Natural killer cell (primary cell): ENCODE data around the gene HAGH. TPM values are rescaled to one million over a fixed set of nuclear protein-coding genes. Genes with fewer than 3 reads are reported as not detected.

Experiments used
- ATAC-seq, 3 donors: fragments of 150-1000 bp in 2 of 3; fragments of 200-7000 bp in 1 of 3; cut with Tn5 transposase; 1 replicate in 1 of 3; 2 replicates in 2 of 3; pipeline ENCODE4 v1.10.0; 2021; ENCODE audit warnings: mild to moderate bottlenecking in 2 of 3, moderate library complexity in 2 of 3
- DNase-seq, 2 donors: peaks; one replicate each; pipeline versions ENCODE4 v3.0.0 to v3.0.0-alpha.2; 2013 to 2021; ENCODE audit warnings: mixed read lengths in 1 of 2
- H3K27ac ChIP-seq: one replicate; pipeline ENCODE4 v1.5.1; 2013; ENCODE audit warnings: mild to moderate bottlenecking, low read length
- H3K27me3 ChIP-seq: one replicate; pipeline ENCODE4 v1.6.1; 2013; ENCODE audit warnings: low read length; ENCODE audit not compliant: control insufficient read depth, insufficient read depth
- H3K36me3 ChIP-seq: one replicate; pipeline ENCODE4 v1.6.1; 2013; ENCODE audit warnings: low read length; ENCODE audit not compliant: control insufficient read depth, insufficient read depth
- H3K4me1 ChIP-seq: one replicate; pipeline ENCODE4 v1.6.1; 2013; ENCODE audit warnings: low read length; ENCODE audit not compliant: control insufficient read depth, insufficient read depth
- H3K4me3 ChIP-seq: one replicate; pipeline ENCODE4 v1.5.1; 2013; ENCODE audit warnings: low read length
- H3K9me3 ChIP-seq: one replicate; pipeline ENCODE4 v1.6.1; 2013; ENCODE audit warnings: low read length; ENCODE audit not compliant: control insufficient read depth, insufficient read depth
- H3K27ac Mint-ChIP-seq, 2 donors: one replicate each; pipeline ENCODE4 v1.8.0; 2022; ENCODE audit warnings: mild to moderate bottlenecking in 2 of 2, mixed read lengths in 2 of 2, moderate library complexity in 1 of 2
- H3K27me3 Mint-ChIP-seq, 2 donors: one replicate each; pipeline ENCODE4 v1.8.0; 2022; ENCODE audit warnings: low read depth in 2 of 2, mixed read lengths in 2 of 2
- H3K36me3 Mint-ChIP-seq: one replicate; pipeline ENCODE4 v1.8.0; 2022; ENCODE audit warnings: mixed read lengths
- H3K4me1 Mint-ChIP-seq, 2 donors: one replicate each; pipeline ENCODE4 v1.8.0; 2022; ENCODE audit warnings: mixed read lengths in 2 of 2
- H3K4me3 Mint-ChIP-seq: one replicate; pipeline ENCODE4 v1.8.0; 2022; ENCODE audit warnings: mild to moderate bottlenecking, moderate library complexity, mixed read lengths
- H3K9me3 Mint-ChIP-seq, 2 donors: one replicate each; pipeline ENCODE4 v1.8.0; 2022; ENCODE audit warnings: mixed read lengths in 2 of 2
- WGBS: methylation state at CpG from one replicate; pipeline ENCODE4 v1.1.7; 2013; ENCODE audit warnings: missing lambda C conversion rate; ENCODE audit not compliant: insufficient coverage; 5-methylcytosine and 5-hydroxymethylcytosine counted together
- intact Hi-C: fragments of 100-400 bp; cut with micrococcal nuclease; formaldehyde crosslinking; loops from one replicate; pipeline ENCODE4 v1.14.2; 2022
- total RNA-seq, 4 donors: library from RNA; stranded (reverse); fragments of 120-200 nt in 1 of 4; gene quantifications; one replicate each; pipeline versions ENCODE4 v1.2.3 to v1.2.4, GENCODE V29; 2013 to 2022
- TF ChIP-seq, protein P1 (sequence below): fragments of 200-600 bp; IDR thresholded peaks from one replicate; pipeline ENCODE4 v1.8.0; 2022; ENCODE audit warnings: antibody characterized with exemption

Gene HAGH
- total RNA-seq, 3 donors from 2014 or later (not counting 1 experiment from before 2014, with no cell fraction given), result 27.8 to 38.4 (median 37.5) TPM

DNA sequence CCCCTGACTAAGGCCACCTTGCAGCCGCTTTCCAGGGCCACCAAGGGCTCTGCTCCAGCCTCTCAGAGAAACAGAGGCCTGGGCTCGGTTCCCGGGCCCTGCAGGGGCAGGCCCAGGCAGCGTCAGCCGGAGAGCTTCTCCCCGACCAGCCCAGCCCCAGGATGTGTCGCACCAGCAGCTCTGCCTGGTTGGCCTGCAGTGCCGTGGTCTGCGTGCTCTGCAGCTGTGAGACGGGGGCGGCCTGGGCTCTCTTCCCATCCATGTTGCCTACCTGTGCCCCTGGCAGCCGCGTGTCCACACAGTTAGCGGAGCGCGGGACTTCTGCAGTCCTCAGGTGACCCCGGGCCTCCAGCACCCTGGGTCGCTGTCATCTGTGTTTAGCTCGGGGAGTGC, 37.9 kb downstream of the HAGH start:
- ATAC-seq (no peak), DNase-seq (no peak)
- Histone ChIP-seq H3K4me1 (peaks cover 15% of the 10 kb centered on the region), H3K27ac (no peak overlapping the region), H3K9me3 (no peaks in the 10 kb centered on the region), H3K4me3 (no peak overlapping the region), H3K36me3 (peaks cover 20% of the 10 kb centered on the region), H3K27me3 (no peaks in the 10 kb centered on the region)
- TF ChIP-seq, protein P1, sequence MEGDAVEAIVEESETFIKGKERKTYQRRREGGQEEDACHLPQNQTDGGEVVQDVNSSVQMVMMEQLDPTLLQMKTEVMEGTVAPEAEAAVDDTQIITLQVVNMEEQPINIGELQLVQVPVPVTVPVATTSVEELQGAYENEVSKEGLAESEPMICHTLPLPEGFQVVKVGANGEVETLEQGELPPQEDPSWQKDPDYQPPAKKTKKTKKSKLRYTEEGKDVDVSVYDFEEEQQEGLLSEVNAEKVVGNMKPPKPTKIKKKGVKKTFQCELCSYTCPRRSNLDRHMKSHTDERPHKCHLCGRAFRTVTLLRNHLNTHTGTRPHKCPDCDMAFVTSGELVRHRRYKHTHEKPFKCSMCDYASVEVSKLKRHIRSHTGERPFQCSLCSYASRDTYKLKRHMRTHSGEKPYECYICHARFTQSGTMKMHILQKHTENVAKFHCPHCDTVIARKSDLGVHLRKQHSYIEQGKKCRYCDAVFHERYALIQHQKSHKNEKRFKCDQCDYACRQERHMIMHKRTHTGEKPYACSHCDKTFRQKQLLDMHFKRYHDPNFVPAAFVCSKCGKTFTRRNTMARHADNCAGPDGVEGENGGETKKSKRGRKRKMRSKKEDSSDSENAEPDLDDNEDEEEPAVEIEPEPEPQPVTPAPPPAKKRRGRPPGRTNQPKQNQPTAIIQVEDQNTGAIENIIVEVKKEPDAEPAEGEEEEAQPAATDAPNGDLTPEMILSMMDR, result no peak
- WGBS, result 91% methylated on average over 19 of the region's 19 CpGs
- no peaks in the 10 kb centered on the region for H3K27me3 Mint-ChIP-seq
- peak overlapping the region in 1 of 2 donors; percentile 68 for H3K27ac Mint-ChIP-seq
- H3K36me3 Mint-ChIP-seq, result no peaks in the 10 kb centered on the region
- peaks cover 6 to 13% of the 10 kb centered on the region in 2 donors for H3K4me1 Mint-ChIP-seq
- peak overlapping the region; percentile 35 for H3K4me3 Mint-ChIP-seq
- intact Hi-C loops, result no loop called here
- no peaks in the 10 kb centered on the region for H3K9me3 Mint-ChIP-seq

DNA sequence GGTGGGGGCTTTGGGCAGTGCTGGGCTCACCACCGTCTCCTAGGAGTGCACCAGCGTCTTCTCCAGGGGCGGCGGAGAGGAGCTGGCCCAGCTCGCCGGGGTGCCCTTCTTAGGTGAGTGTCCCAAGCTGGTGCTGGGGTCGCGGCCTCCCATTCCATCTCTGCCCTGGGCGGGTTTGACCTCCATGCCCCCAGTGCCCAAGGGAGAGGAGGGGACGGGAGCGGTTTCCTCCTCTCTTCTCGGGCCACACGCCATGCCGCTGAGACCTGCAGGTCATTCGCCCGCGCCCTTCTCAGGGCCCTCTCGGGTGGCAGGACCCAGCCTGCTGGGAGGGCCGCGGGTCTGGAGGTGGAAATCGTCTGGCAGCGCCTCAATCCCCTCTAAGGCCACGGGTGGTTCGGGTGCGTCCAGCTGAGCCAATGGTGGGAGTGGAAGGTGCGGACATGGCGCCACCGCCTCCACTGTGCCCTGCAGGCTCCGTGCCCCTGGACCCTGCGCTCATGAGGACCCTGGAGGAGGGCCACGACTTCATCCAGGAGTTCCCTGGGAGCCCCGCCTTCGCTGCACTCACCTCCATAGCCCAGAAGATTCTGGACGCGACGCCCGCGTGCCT, 38.4 kb downstream of the HAGH start:
- Histone ChIP-seq H3K9me3 (no peaks in the 10 kb centered on the region), H3K36me3 (peaks cover 20% of the 10 kb centered on the region), H3K4me1 (peaks cover 20% of the 10 kb centered on the region), H3K27ac (no peak overlapping the region), H3K27me3 (no peaks in the 10 kb centered on the region), H3K4me3 (no peak overlapping the region)
- TF ChIP-seq, protein P1, result no peak
- ATAC-seq (no peak), DNase-seq (no peak)
- Mint-ChIP-seq H3K27me3 (no peaks in the 10 kb centered on the region), H3K9me3 (no peaks in the 10 kb centered on the region), H3K4me1 (peaks cover 6 to 16% of the 10 kb centered on the region in 2 donors), H3K36me3 (no peaks in the 10 kb centered on the region), H3K4me3 (no peak overlapping the region), H3K27ac (no peak overlapping the region)
- 97% methylated on average over 38 of the region's 38 CpGs for WGBS
- intact Hi-C loops, result no loop called here

DNA sequence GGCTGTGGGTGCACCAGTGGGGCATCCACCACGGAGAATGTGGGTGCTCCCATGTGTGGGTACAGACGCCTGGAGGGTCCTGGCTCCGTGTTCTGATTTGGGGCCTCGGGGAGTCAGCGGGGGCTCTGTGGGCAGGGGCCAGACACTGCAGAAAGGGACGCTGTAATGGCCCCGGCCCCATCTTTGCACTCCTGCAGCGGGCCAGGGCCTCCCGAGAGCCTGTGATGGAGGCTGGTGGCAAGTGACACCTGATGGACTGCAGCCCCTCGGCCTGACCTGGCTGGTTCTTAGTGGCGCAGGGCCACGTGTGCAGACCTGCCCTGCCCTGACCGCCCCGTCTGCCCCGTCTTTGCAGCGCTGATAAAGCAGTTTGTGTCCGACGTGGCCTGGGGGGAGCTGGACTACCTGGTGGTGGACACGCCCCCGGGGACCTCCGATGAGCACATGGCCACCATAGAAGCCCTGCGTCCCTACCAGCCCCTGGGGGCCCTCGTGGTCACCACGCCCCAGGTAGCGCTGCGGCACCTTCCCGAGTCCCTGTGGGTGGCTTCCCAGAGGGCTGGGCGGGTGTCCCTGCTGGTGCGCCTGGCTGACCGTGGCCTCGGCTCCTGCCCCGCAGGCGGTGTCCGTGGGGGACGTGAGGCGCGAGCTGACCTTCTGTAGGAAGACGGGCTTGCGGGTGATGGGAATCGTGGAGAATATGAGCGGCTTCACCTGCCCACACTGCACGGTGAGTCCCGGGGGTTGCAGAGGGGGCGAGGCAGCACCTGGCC, 39.1 kb downstream of the HAGH start:
- 97% methylated on average over 44 of the region's 44 CpGs for WGBS
- Mint-ChIP-seq H3K27me3 (no peaks in the 10 kb centered on the region), H3K36me3 (no peaks in the 10 kb centered on the region), H3K4me1 (peaks cover 6 to 17% of the 10 kb centered on the region in 2 donors), H3K27ac (no peak overlapping the region), H3K9me3 (no peaks in the 10 kb centered on the region), H3K4me3 (no peak overlapping the region)
- DNase-seq, result no peak
- TF ChIP-seq, protein P1, result no peak
- Histone ChIP-seq H3K27me3 (no peaks in the 10 kb centered on the region), H3K27ac (no peak overlapping the region), H3K4me3 (no peak overlapping the region), H3K36me3 (peaks cover 20% of the 10 kb centered on the region), H3K9me3 (no peaks in the 10 kb centered on the region), H3K4me1 (peaks cover 22% of the 10 kb centered on the region)
- ATAC-seq, result no peak
- intact Hi-C loops, result no loop called here

DNA sequence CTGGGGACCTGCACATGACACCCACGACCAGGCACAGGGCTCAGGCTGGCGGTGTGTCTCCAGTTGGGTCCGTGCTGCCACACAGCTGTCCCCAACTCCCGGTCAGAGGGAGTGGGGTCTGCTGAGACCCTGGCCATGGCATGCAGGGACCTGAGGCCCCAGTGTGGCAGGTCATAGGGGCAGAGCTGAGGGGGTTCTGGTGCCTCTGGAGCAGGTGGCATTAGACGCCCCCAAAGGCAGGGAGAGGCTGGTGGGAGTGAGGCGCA, 39.6 kb downstream of the HAGH start:
- intact Hi-C loops, result no loop called here
- no peak overlapping the region for H3K27ac Mint-ChIP-seq

More for the DNA sequence above, 39.6 kb downstream of the HAGH start:
- Histone ChIP-seq H3K27me3 (no peaks in the 10 kb centered on the region), H3K4me3 (no peak overlapping the region), H3K4me1 (peaks cover 22% of the 10 kb centered on the region), H3K36me3 (peaks cover 20% of the 10 kb centered on the region), H3K27ac (no peak overlapping the region), H3K9me3 (no peaks in the 10 kb centered on the region)
- WGBS, result 93% methylated on average over 6 of the region's 6 CpGs
- TF ChIP-seq, protein P1, result no peak
- DNase-seq (no peak), ATAC-seq (no peak)
- no peaks in the 10 kb centered on the region for H3K27me3 Mint-ChIP-seq
- no peak overlapping the region for H3K4me3 Mint-ChIP-seq
- H3K9me3 Mint-ChIP-seq, result no peaks in the 10 kb centered on the region
- H3K4me1 Mint-ChIP-seq, result peaks cover 6 to 18% of the 10 kb centered on the region in 2 donors
- no peaks in the 10 kb centered on the region for H3K36me3 Mint-ChIP-seq
